ENCODE results near the gene EFCAB8.
"Not testable (repeated sequence)": the region's sequence is repeated elsewhere in the genome, so short reads cannot be mapped to it uniquely, and the experiment has no call there.

EFCAB8 gene

GRCh38 chr20:32886652-32887051 is 27.9 kb downstream of the EFCAB8 start:
- no peak for DNase-seq (ENCODE audit: low read depth)

DNA sequence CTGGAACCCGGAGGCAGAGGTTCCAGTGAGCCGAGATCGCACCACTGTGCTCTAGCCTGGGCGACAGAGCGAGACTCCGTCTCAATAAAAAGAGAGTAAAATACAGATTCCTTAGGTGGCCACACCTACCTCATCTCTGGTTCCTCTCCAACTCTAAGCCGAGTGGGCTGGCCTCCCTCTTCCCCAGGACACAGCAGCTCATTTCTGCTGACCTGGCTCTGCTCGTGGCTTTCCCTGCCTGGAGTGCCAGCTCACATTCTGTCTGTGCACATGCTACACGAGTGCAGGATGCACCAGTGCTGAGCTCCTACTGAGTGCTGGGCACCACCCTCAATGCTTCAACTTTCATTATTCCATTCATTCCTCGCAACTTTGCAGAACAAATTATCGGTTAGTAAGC is 28.8 kb downstream of the EFCAB8 start:
- no peak for DNase-seq (ENCODE audit: low read depth)

DNA sequence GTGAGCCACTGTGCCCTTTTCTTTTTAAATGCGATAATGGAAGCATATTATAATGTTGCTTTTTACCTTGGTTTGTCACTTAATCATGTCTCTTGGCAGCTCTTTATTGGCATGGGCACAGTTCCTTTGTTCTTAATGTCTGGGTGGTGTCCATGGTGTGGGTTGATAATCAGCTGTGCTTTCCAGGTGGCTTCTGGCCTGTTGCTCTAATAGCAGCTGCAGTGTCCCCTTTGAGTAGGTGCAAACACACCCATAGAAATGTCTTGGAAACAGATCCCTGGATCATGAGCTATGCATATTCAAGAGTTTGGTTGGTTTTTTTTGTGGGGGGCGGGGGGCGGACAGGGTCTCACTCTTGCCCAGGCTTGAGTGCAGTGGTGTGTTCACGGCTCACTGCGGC is 29.9 kb downstream of the EFCAB8 start:
- DNase-seq (ENCODE audit: low read depth) = no peak

DNA sequence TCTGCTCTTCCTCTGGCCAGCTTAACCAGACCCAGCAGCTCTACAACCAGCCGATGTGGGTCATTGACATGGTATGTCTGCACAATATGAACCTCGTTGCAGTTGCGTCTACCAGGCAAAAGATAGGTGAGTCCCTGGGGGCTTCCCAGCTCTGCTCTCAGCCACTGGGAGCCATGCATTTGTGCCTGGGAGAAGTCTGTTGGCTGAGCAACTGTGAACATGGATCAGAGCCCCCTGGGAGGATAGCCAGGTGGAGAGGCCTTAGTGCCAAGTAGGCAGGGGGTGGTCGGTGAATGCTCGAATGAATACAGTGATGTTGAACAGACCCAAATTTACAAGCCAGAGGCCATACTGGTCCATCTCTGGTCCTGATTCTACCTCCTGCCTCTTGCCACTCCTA is 30.6 kb downstream of the EFCAB8 start:
- no peak for DNase-seq (ENCODE audit: low read depth)

DNA sequence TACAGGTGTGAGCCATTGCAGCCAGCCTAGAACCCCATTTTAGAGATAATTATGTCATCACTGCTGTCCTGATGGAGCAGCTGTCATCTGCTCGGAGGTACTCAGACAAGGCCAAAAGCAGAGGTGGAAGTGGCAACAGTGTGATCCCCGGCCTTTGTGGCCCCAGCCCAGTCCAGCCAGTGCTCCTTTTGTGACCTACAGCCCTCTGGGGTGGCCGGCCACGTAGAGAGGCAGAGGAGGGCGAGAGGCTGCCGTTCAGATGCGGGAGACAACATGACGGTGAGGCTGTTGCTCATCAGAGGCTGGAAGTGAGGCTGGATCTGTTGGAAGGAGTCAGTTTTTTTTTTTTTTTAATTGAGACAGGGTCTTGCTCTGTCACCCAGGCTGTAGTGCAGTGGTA is 32.8 kb downstream of the EFCAB8 start:
- DNase-seq (ENCODE audit: low read depth) = no peak

DNA sequence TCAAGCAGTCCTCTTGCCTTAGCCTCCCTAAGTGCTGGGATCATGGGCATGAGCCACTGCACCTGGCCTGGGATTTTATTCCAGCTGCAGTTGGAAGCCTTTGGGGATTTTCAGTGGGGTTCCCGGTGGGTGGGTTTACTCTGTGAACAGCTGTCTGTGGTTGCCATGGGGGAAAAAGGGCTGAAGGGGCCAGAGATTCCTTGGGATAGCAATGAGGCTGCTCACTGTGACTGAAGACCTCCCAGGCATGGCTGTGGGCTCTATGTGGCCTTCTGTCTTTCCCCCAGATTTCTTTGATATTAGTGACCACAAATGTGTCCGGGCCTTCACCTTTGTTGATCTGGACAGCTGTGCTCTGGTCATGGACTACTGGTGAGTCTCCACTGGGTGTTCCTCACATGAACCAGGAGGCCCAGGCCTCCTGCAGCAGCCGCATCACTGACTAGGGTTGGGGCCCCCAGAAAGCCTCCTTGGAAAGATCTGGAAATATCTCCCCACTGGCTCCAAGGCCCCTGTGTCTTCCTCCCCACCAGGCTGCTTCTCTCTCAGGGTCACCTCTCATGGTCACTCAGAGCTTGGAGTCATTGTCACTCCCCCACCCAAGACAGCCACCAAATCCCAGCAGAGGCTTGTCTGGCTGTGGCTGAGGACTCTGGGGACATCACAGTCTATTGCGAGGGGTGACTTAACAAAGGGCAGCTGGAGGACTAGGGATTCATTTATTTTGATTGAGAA is 33.4 kb downstream of the EFCAB8 start:
- DNase-seq (ENCODE audit: low read depth) = no peak

- DNase-seq (ENCODE audit: low read depth) = no peak
These were observed 34.7 kb downstream of the EFCAB8 start for GRCh38 chr20:32893263-32894025.

DNA sequence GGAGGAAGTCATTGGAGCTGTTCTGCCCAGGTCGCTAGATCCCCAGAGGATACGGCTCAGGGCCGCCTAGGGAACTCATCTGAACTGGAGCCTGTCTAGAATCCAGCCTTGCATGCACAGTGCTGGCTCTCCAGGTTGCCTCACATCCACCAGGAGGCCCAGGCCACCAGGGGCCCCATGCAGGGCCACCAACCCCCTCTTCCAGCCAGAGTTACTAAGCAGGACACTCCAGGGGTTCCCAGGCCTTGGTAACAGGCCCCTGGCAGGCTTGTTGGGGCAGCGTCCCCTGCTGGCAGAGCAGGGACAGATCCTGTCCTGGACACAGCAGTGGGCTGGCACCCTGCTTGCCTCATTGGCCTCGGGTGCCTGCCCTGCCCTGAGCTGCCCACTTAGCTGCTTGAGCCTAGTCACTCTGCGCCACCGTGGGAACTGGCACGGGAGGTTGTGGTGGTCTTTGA is 35.3 kb downstream of the EFCAB8 start:
- no peak for DNase-seq (ENCODE audit: low read depth)

- DNase-seq (ENCODE audit: low read depth) = no peak
These were observed 36.1 kb downstream of the EFCAB8 start for GRCh38 chr20:32894711-32895355.

- no peak for DNase-seq (ENCODE audit: low read depth)
These were observed 38.0 kb downstream of the EFCAB8 start for GRCh38 chr20:32896521-32897280.

GRCh38 chr20:32898729-32899128 is 40.0 kb downstream of the EFCAB8 start:
- DNase-seq (ENCODE audit: low read depth) = no peak

GRCh38 chr20:32902456-32903420 is 44.0 kb downstream of the EFCAB8 start:
- peak; percentile 54 for DNase-seq (ENCODE audit: low read depth)

GRCh38 chr20:32903666-32904175 is 45.0 kb downstream of the EFCAB8 start:
- no peak for DNase-seq (ENCODE audit: low read depth)

- not testable (repeated sequence) for DNase-seq (ENCODE audit: low read depth)
These were observed 46.0 kb downstream of the EFCAB8 start for GRCh38 chr20:32904678-32905077.

DNA sequence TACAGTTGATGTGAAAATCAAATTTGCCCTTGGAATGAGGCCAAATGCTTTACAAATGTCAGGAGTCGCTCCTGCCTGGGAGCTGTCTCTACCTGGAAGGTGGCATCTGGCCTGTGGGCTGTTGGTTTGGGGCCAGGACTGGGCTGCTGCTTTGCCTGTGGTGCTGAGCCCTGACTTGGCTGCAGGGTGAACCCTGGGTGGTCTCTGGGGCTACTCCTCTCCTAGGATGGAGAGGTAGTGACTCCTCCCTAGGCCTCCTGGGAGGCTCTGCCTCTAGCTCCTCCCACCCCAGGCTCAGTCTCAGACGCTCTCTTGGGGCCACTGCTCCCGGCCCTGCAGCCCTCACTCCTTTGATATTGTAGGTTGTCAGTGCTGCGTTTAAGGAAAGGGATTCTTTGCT is 47.5 kb downstream of the EFCAB8 start:
- no peak for DNase-seq (ENCODE audit: low read depth)

DNA sequence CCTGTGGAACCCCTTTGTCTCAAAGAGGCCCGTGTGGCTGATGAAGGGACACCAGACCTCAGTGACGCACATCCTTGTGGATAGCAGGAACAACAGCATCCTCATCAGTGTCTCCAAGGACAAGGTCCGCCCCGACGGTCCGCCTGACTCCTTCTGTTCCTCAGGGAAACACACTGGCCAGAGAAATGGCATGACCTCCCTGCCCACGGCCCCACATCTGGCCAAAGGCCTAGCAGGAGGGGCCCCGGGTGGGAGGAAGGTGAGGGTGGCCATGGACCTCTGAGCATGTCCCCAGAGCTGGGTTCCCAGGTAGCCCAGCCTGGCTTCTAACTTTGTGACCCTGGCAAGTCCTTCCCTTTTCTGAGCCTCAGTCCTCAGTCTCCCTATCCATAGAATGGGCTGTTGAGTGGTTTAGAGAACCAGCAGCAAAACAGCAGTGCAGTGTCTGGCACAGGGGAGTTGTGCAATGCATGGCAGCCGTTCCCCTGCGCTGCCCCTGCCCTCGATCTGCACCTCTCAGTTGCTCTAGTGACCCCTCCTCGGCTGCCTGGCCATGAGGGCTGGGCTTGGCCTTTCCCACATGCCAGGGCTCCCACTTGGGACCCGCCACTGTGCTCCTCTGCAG is 48.3 kb downstream of the EFCAB8 start:
- DNase-seq (ENCODE audit: low read depth) = no peak

- no peak for DNase-seq (ENCODE audit: low read depth)
These were observed 49.2 kb downstream of the EFCAB8 start for GRCh38 chr20:32907886-32908285.

DNA sequence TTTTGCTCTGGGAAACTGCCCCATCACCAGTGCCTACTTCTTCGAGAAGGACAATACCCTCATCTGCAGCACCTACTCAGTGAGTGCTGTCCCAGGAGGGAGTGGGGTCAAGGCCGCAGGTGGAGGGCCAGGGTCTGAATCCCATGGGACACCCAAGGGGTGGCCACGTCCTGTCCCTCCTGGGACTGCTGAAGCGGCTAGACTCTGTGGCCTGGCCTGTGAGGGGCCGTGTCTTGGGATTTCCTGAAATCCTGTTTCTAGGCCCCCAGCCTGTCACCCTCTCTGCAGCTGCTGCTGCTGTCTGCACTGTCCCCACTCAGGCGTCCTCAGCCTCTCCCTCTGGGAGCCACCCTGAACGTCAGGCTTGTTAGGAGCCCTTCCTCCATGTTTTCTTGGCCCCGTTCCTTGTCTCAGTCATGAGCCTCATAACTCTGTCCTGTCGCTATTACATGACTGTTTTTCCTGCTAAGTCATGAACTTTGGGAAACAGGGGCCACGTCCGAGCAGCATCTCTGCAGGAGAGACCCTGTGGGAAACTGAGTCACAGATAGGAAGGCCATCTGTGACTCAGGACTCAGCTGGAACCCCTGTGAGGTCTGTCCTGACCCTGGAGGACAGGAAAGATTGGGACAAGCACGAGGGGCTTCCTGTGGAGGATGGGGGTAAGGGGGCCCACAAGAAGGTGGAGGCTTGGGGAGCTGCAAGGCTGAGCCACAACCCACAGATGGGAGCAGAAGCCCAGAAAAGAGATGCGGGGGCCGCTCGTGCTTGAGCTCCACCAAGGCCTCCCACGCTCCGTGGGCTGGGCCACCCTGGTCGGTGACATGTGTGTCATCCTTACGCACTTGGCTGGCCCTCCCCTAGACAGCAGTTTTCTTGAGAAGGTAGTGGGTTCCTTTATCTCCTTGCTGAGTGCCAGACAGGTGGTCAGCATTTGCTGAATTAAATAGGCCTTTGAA is 49.9 kb downstream of the EFCAB8 start:
- DNase-seq (ENCODE audit: low read depth) = no peak

DNA sequence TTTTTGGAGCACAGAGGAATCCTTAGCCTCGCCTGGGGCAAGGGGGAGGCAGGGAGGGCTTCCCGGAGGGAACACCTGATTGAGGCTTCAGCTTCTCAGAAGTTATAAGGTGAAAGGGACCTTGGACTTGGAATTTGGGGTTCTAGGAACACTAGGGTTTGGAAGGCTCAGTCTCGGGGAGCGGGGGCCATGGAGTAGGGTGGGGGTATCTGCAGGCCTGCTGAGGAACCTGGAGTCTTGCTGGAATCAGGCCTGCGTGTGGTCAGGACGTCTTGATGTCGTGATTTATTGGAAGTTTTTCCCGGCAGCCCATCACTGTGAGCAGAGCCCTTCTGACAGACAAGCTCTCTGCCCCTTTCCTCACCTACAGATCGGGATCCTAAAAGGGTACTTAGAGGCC is 50.7 kb downstream of the EFCAB8 start:
- DNase-seq (ENCODE audit: low read depth) = no peak

Measured in T follicular helper cell (primary cell).